ENCODE measurements around the gene BATF3.

- TF ChIP-seq CTCF (IDR thresholded peaks at IDR 0.05), result no peak
- no peak for TF ChIP-seq POLR2A (IDR thresholded peaks at IDR 0.05)
Observed at GRCh38 chr1:212664409-212665199, 35.0 kb downstream of the BATF3 start.

Measured in thyroid gland (tissue), 4 donors.